ENCODE measurements around the gene TCF12.
"Not testable (repeated sequence)": the region's sequence is repeated elsewhere in the genome, so short reads cannot be mapped to it uniquely, and the experiment has no call there.

TCF12 gene

GRCh38 chr15:56930669-56931313 is 12.3 kb downstream of the TCF12 start:
- H3K36me3 Mint-ChIP-seq = peaks cover 54% of the 10 kb centered on the region
- H3K4me3 Mint-ChIP-seq = no peak overlapping the region
- peaks cover 67% of the 10 kb centered on the region for H3K4me1 Mint-ChIP-seq
- ATAC-seq = no peak
- no peaks in the 10 kb centered on the region for H3K9me3 Mint-ChIP-seq
- no peak overlapping the region for H3K27ac Mint-ChIP-seq
- no peaks in the 10 kb centered on the region for H3K27me3 Mint-ChIP-seq

DNA sequence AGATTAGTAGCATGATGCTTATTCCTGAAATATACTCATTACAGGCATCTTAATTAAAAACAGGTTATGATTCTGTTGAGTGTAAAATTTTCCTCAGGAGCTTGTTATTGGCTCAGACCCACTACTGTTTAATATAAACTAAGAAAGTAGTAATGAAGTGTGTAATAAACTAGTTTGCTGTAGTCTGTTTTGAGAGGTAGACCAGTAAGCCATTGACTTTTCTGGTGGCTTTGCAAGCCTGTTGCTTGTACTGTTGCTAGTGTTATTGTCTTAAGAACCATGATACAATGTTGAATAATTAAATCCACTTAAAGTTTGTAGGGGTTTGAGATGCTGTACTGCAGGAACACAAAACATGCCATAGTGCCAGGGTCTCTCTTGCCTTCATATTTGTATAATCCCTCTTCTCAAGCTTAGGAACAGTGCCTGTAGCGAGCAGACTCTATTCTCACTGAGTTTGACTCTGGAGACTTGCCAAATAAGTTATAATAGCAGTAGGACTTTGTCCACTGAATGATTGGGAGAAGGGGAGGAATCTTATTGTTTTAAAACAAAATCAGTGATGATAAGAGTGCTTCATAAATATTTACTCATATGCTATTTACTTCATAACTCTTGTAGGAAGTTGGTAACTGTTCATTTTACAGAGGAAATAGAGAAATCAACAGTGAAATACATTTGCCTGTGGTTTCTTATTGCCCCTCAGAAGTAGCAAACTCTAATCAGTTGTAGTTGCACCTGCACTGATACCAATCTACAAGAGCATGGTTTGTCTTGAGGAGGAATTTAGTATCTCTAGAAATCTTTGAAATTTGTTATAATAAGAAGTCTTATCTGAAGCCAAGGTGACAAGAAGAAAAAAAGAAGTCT is 13.4 kb downstream of the TCF12 start:
- ATAC-seq = no peak
- no peaks in the 10 kb centered on the region for H3K27me3 Mint-ChIP-seq
- H3K9me3 Mint-ChIP-seq = peaks cover 4% of the 10 kb centered on the region
- peaks cover 54% of the 10 kb centered on the region for H3K36me3 Mint-ChIP-seq
- no peak overlapping the region for H3K4me3 Mint-ChIP-seq
- H3K27ac Mint-ChIP-seq = no peak overlapping the region
- H3K4me1 Mint-ChIP-seq = peaks cover 67% of the 10 kb centered on the region

GRCh38 chr15:56932509-56932868 is 14.0 kb downstream of the TCF12 start:
- not testable (repeated sequence) for H3K4me3 Mint-ChIP-seq, H3K9me3 Mint-ChIP-seq, ATAC-seq, H3K27ac Mint-ChIP-seq, H3K27me3 Mint-ChIP-seq
- peaks cover 58% of the 10 kb centered on the region for H3K36me3 Mint-ChIP-seq
- peaks cover 69% of the 10 kb centered on the region for H3K4me1 Mint-ChIP-seq

DNA sequence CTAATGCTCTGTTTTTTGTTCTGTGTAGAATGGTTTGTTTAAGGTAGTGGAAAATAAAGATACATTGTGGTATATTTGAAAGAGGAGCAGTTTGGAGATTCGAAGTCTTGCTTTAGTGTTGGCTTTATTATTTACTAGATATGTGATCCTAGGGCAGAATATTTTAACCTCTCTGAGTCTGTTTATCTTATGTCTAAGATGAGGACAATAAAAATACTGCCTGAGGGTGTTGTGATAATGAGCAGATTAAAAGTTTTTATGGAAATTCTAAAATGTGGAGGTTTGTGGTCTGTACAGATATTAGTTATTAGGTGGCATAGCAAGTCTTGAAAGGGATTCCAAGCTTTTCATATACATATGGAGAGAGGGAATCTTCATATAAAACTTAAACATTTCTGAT is 15.0 kb downstream of the TCF12 start:
- Mint-ChIP-seq H3K4me3 (no peak overlapping the region), H3K9me3 (peaks cover 4% of the 10 kb centered on the region), H3K36me3 (peaks cover 66% of the 10 kb centered on the region), H3K4me1 (peaks cover 78% of the 10 kb centered on the region), H3K27me3 (no peaks in the 10 kb centered on the region), H3K27ac (no peak overlapping the region)
- no peak for ATAC-seq

GRCh38 chr15:56933811-56934210 is 15.4 kb downstream of the TCF12 start:
- Mint-ChIP-seq H3K27ac (no peak overlapping the region), H3K9me3 (peaks cover 4% of the 10 kb centered on the region), H3K4me3 (no peak overlapping the region), H3K36me3 (peaks cover 66% of the 10 kb centered on the region), H3K27me3 (no peaks in the 10 kb centered on the region), H3K4me1 (peaks cover 82% of the 10 kb centered on the region)
- ATAC-seq = no peak

DNA sequence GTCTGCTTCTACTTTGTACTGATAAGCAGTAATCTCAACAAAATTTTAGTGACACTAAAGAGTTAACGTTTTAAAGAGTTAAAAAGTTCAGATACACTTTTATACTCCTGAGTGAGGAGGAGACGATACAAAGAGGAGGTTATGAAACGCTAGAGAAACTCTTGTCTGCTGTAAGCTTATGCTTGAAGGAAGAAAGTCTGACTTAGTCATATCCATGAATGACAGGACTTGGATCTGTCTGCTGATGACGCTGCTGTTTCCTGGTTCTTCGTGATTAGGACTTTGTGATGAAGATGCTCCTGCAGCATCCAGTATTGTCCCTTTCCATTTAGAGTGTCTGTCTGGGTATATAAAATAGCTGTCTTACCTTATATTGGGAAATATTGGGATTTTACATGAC is 15.8 kb downstream of the TCF12 start:
- H3K4me1 Mint-ChIP-seq = peaks cover 81% of the 10 kb centered on the region
- no peak overlapping the region for H3K4me3 Mint-ChIP-seq
- H3K36me3 Mint-ChIP-seq = peaks cover 66% of the 10 kb centered on the region

GRCh38 chr15:56936929-56937328 is 18.5 kb downstream of the TCF12 start:
- no peak overlapping the region for H3K4me3 Mint-ChIP-seq
- peaks cover 59% of the 10 kb centered on the region for H3K36me3 Mint-ChIP-seq
- ATAC-seq = no peak
- H3K27ac Mint-ChIP-seq = no peak overlapping the region
- H3K27me3 Mint-ChIP-seq = no peaks in the 10 kb centered on the region
- peaks cover 77% of the 10 kb centered on the region for H3K4me1 Mint-ChIP-seq
- H3K9me3 Mint-ChIP-seq = peaks cover 4% of the 10 kb centered on the region

More for the DNA sequence above, 15.8 kb downstream of the TCF12 start:
- Mint-ChIP-seq H3K9me3 (peaks cover 4% of the 10 kb centered on the region), H3K27ac (no peak overlapping the region), H3K27me3 (no peaks in the 10 kb centered on the region)
- ATAC-seq = no peak

DNA sequence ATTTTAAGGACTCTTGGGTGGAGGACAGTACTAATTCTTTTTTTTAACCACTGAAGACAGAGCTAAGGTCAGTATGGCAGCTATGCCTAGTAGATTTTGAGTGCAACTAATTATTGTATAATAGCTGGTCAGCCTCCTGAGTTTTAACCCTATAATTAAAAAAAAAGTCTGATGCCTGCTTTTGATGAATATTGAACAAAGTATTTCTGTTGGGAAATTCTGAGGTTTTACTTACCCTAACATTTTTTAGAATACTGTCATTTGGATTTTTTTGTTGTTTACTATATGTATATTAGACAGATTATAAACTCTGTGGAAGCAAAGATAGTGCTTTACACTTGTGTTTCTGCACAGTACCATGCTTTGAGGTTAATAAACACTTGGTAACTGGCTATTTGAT is 20.8 kb downstream of the TCF12 start:
- no peak overlapping the region for H3K27ac Mint-ChIP-seq
- no peaks in the 10 kb centered on the region for H3K27me3 Mint-ChIP-seq
- peaks cover 4% of the 10 kb centered on the region for H3K9me3 Mint-ChIP-seq
- H3K4me3 Mint-ChIP-seq = no peak overlapping the region
- peaks cover 47% of the 10 kb centered on the region for H3K36me3 Mint-ChIP-seq
- H3K4me1 Mint-ChIP-seq = peaks cover 64% of the 10 kb centered on the region
- no peak for ATAC-seq

- peaks cover 55% of the 10 kb centered on the region for H3K4me1 Mint-ChIP-seq
- H3K27ac Mint-ChIP-seq = no peak overlapping the region
- no peaks in the 10 kb centered on the region for H3K27me3 Mint-ChIP-seq
- peaks cover 4% of the 10 kb centered on the region for H3K9me3 Mint-ChIP-seq
- peaks cover 41% of the 10 kb centered on the region for H3K36me3 Mint-ChIP-seq
- no peak for ATAC-seq
- no peak overlapping the region for H3K4me3 Mint-ChIP-seq
Observed at GRCh38 chr15:56940388-56940787, 21.9 kb downstream of the TCF12 start.

DNA sequence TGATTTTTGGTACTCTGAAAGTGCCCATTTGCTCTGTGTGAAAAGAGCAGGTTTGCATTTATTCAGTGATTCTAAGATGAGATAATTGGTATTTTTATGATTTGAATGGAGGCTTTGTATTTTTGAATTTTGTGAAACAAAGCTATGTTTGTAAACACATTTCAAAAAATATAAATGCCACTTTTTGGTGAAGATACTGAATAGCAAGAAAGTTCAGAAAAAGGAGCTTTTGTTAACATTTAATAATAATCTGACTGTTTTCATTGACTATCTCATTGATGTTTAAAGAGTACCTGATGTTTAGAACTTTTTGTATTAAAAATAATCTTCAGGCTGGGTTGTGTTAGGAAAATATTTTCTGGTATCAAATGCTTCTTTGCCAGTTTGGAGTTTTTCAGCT is 23.7 kb downstream of the TCF12 start:
- Mint-ChIP-seq H3K4me1 (peaks cover 49% of the 10 kb centered on the region), H3K27ac (no peak overlapping the region), H3K27me3 (no peaks in the 10 kb centered on the region)

GRCh38 chr15:56943403-56943802 is 25.0 kb downstream of the TCF12 start:
- peaks cover 6% of the 10 kb centered on the region for H3K9me3 Mint-ChIP-seq
- H3K27me3 Mint-ChIP-seq = no peaks in the 10 kb centered on the region
- H3K4me1 Mint-ChIP-seq = peaks cover 45% of the 10 kb centered on the region
- no peak overlapping the region for H3K27ac Mint-ChIP-seq
- no peak overlapping the region for H3K4me3 Mint-ChIP-seq
- no peak for ATAC-seq
- H3K36me3 Mint-ChIP-seq = peaks cover 35% of the 10 kb centered on the region

More for the DNA sequence above, 23.7 kb downstream of the TCF12 start:
- Mint-ChIP-seq H3K9me3 (peaks cover 6% of the 10 kb centered on the region), H3K4me3 (no peak overlapping the region), H3K36me3 (peaks cover 40% of the 10 kb centered on the region)
- no peak for ATAC-seq

DNA sequence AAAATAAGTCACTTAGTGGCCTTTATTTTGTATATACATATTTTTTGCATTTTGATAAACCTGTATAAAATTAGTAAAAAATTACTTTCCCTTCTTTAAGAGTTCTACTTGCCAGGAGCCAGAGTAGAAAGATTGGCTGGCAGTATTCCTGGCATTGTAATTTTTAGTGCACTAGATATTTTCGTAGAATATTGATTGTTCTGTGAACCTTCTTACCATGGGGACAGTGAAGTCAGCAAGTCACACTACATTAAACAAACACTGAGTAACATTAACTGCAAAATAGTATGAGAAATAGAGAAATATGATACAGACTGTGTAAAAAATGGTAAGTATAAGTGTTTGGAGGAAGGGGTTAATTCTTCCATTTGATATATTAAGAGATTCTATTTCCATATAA is 26.0 kb downstream of the TCF12 start:
- no peak for ATAC-seq
- H3K36me3 Mint-ChIP-seq = peaks cover 35% of the 10 kb centered on the region
- no peaks in the 10 kb centered on the region for H3K27me3 Mint-ChIP-seq
- H3K4me3 Mint-ChIP-seq = no peak overlapping the region
- H3K9me3 Mint-ChIP-seq = peaks cover 6% of the 10 kb centered on the region
- H3K4me1 Mint-ChIP-seq = peaks cover 44% of the 10 kb centered on the region
- no peak overlapping the region for H3K27ac Mint-ChIP-seq

DNA sequence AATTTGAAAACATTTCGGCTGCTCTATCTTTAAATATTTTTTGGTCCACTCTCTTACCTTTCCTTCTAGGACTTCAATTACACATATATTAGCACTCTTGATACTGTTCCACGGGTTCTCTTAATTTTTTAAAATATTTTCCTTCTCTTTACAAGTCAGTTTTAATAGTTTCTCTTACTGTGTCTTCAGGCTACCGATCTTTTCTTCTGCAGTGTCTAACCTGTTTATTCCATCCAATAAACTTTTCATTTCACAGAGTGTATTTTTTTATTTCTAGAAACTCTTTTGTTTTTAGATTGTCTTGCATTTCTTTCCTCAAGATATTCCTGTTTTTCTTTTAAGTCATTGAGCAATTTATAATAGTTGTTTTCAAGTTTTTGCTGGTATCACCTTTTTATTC is 27.7 kb downstream of the TCF12 start:
- no peak for ATAC-seq
- Mint-ChIP-seq H3K4me3 (no peak overlapping the region), H3K4me1 (peaks cover 38% of the 10 kb centered on the region), H3K9me3 (peaks cover 6% of the 10 kb centered on the region), H3K27ac (no peak overlapping the region), H3K27me3 (no peaks in the 10 kb centered on the region), H3K36me3 (peaks cover 28% of the 10 kb centered on the region)

GRCh38 chr15:56948000-56948763 is 29.7 kb downstream of the TCF12 start:
- Mint-ChIP-seq H3K27me3 (no peaks in the 10 kb centered on the region), H3K9me3 (peaks cover 6% of the 10 kb centered on the region), H3K4me3 (no peak overlapping the region), H3K36me3 (peaks cover 28% of the 10 kb centered on the region), H3K4me1 (peaks cover 37% of the 10 kb centered on the region), H3K27ac (no peak overlapping the region)
- ATAC-seq = no peak

DNA sequence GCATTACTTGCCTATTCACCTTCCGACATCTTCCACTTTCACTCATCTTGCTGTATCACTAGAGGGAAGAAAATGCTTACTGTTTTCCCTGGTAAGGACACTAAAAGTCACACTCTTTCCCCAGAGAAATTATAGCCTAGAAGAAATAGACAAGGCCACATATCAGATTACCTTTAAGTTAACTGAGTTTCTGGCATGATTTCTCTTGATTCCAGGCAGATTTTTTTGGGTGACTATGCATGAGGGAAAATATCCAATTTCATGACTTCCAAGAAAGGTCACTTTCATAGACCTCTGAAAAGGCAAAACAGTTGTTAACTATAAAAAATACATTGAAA is 30.3 kb downstream of the TCF12 start:
- H3K9me3 Mint-ChIP-seq = peaks cover 6% of the 10 kb centered on the region
- no peak overlapping the region for H3K27ac Mint-ChIP-seq
- H3K4me3 Mint-ChIP-seq = no peak overlapping the region
- no peak for ATAC-seq
- no peaks in the 10 kb centered on the region for H3K27me3 Mint-ChIP-seq
- peaks cover 31% of the 10 kb centered on the region for H3K36me3 Mint-ChIP-seq
- peaks cover 37% of the 10 kb centered on the region for H3K4me1 Mint-ChIP-seq

All from stimulated activated memory B cell treated with anti-CD40 and anti-IgM and Interleukin-4, amounts not matched to agents 10 μg/mL and 1 μg/mL and 100 μg/mL, for 72 hours (primary cell).